H1 (cell line): Measurements from ENCODE around the gene ADK. TPM values are rescaled to one million over a fixed set of nuclear protein-coding genes. Genes with fewer than 3 reads are reported as not detected.

Experiments
- CTCF ChIA-PET: fragments of 300-600 bp; sonication (Branson Sonifier 250); formaldehyde crosslinking; loops from one replicate; lab custom pipeline; 2021; ENCODE audit not compliant: partially characterized antibody; lab: Charles Lee
- POLR2A ChIA-PET: fragments of 300-600 bp; sonication (Branson Sonifier 250); formaldehyde crosslinking; loops from one replicate; lab custom pipeline; 2021; ENCODE audit warnings: inconsistent platforms; ENCODE audit not compliant: partially characterized antibody; lab: Charles Lee
- DNase-seq, 2 experiments: peaks; one replicate each; pipeline versions ENCODE4 v3.0.0 to v3.0.0-alpha.2; 2010 to 2022; ENCODE audit warnings: low spot score in 2 of 2, low read depth in 1 of 2, mixed read lengths in 1 of 2
- FAIRE-seq: peaks from 2 replicates; lab custom pipeline; 2011; peaks lifted over from hg19 to GRCh38; lab: Jason Lieb, UNC
- H2AFZ ChIP-seq: 2 replicates; pipeline ENCODE4 v1.8.1; 2012; ENCODE audit warnings: low read length, inconsistent platforms
- H2AK5ac ChIP-seq: 2 replicates; pipeline ENCODE4 v1.6.1; 2013; ENCODE audit warnings: low read depth, low read length
- H2BK120ac ChIP-seq: replicated peaks from 2 replicates; pipeline ENCODE3; 2013; ENCODE audit warnings: low read depth, low read length, inconsistent platforms
- H2BK12ac ChIP-seq: 2 replicates; pipeline ENCODE4 v1.6.1; 2013; ENCODE audit warnings: low read depth, low read length
- H2BK15ac ChIP-seq: 2 replicates; pipeline ENCODE4 v1.6.1; 2013; ENCODE audit warnings: low read length
- H2BK20ac ChIP-seq: 2 replicates; pipeline ENCODE4 v1.6.1; 2013; ENCODE audit warnings: low read length
- H2BK5ac ChIP-seq: 2 replicates; pipeline ENCODE4 v1.6.1; 2013; ENCODE audit warnings: low read depth, low read length
- H3K14ac ChIP-seq: 2 replicates; pipeline ENCODE4 v1.6.1; 2013; ENCODE audit warnings: inconsistent platforms; ENCODE audit not compliant: insufficient read length
- H3K18ac ChIP-seq: 2 replicates; pipeline ENCODE4 v1.6.1; 2013; ENCODE audit warnings: low read length; ENCODE audit errors: extremely low read depth
- H3K23ac ChIP-seq: 2 replicates; pipeline ENCODE4 v1.6.1; 2013; ENCODE audit warnings: inconsistent platforms; ENCODE audit not compliant: insufficient read length
- H3K23me2 ChIP-seq: 2 replicates; pipeline ENCODE4 v1.6.1; 2013; ENCODE audit warnings: low read depth, low read length
- H3K27ac ChIP-seq: 2 replicates; pipeline ENCODE4 v1.6.1; 2011; ENCODE audit warnings: low read depth, low read length, inconsistent platforms
- H3K27me3 ChIP-seq, 4 experiments: replicated peaks in 1 of 4; 1 replicate in 1 of 4; 2 replicates in 3 of 4; pipeline versions ENCODE4 v1.6.1 to v1.8.1; 2011 to 2013; ENCODE audit warnings: low read length in 3 of 4, mild to moderate bottlenecking in 3 of 4, inconsistent platforms in 2 of 4, mixed read lengths in 2 of 4, moderate library complexity in 1 of 4; ENCODE audit not compliant: control insufficient read depth in 3 of 4, insufficient read depth in 3 of 4; ENCODE audit errors: extremely low read depth in 1 of 4
- H3K36me3 ChIP-seq, 4 experiments: 2 replicates each; pipeline versions ENCODE4 v1.6.1 to v1.8.1; 2011 to 2013; ENCODE audit warnings: mild to moderate bottlenecking in 4 of 4, low read length in 3 of 4, moderate library complexity in 2 of 4, control low read depth in 1 of 4, inconsistent platforms in 1 of 4; ENCODE audit not compliant: insufficient read depth in 4 of 4, control insufficient read depth in 2 of 4
- H3K4ac ChIP-seq: replicated peaks from 2 replicates; pipeline ENCODE3; 2013; ENCODE audit warnings: low read length, low read depth, mixed read lengths, inconsistent platforms; ENCODE audit not compliant: insufficient read length
- H3K4me1 ChIP-seq, 4 experiments: replicated peaks in 1 of 4; 1 replicate in 1 of 4; 2 replicates in 3 of 4; pipeline versions ENCODE4 v1.6.1 to v1.8.1; 2011 to 2013; ENCODE audit warnings: low read length in 3 of 4, inconsistent platforms in 2 of 4, mixed read lengths in 1 of 4; ENCODE audit not compliant: insufficient read depth in 4 of 4, control insufficient read depth in 3 of 4
- H3K4me2 ChIP-seq, 2 experiments: 2 replicates each; pipeline versions ENCODE4 v1.6.1 to v1.8.1; 2011 to 2013; ENCODE audit warnings: low read depth in 2 of 2, low read length in 2 of 2, control low read depth in 1 of 2, inconsistent platforms in 1 of 2, mild to moderate bottlenecking in 1 of 2; ENCODE audit not compliant: insufficient read depth in 1 of 2
- H3K4me3 ChIP-seq, 4 experiments: fragments of 200-600, 300-600 bp in 1 of 4; sonication (generic), shearing (Covaris generic), sonication (Bioruptor Twin) in 1 of 4; 2 replicates each; pipeline versions ENCODE4 v1.5.1 to v1.8.1; 2011 to 2016; ENCODE audit warnings: low read length in 4 of 4, low read depth in 3 of 4, control low read depth in 2 of 4, inconsistent platforms in 2 of 4, mild to moderate bottlenecking in 2 of 4, mixed read lengths in 1 of 4, moderate library complexity in 1 of 4; ENCODE audit not compliant: insufficient read depth in 2 of 4; ENCODE audit errors: extremely low read depth in 1 of 4
- H3K56ac ChIP-seq: replicated peaks from 2 replicates; pipeline ENCODE3; 2013; ENCODE audit warnings: low read depth, mild to moderate bottlenecking, mixed read lengths, low read length, inconsistent platforms; ENCODE audit not compliant: insufficient read length
- H3K79me1 ChIP-seq: 2 replicates; pipeline ENCODE4 v1.6.1; 2013; ENCODE audit warnings: low read depth, low read length, control low read depth
- H3K79me2 ChIP-seq, 2 experiments: 2 replicates each; pipeline versions ENCODE4 v1.6.1 to v1.8.1; 2012 to 2013; ENCODE audit warnings: low read length in 2 of 2, mild to moderate bottlenecking in 2 of 2, inconsistent platforms in 1 of 2; ENCODE audit not compliant: insufficient read depth in 2 of 2, control insufficient read depth in 1 of 2
- H3K9ac ChIP-seq, 4 experiments: replicated peaks in 1 of 4; 1 replicate in 1 of 4; 2 replicates in 3 of 4; pipeline versions ENCODE4 v1.6.1 to v1.8.1; 2011 to 2013; ENCODE audit warnings: low read depth in 3 of 4, low read length in 3 of 4, control low read depth in 2 of 4, mild to moderate bottlenecking in 2 of 4, moderate library complexity in 2 of 4, inconsistent platforms in 1 of 4; ENCODE audit errors: extremely low read depth in 1 of 4
- H3K9me3 ChIP-seq, 2 experiments: 2 replicates each; pipeline versions ENCODE4 v1.6.1 to v1.8.1; 2012 to 2013; ENCODE audit warnings: mild to moderate bottlenecking in 2 of 2, moderate library complexity in 2 of 2, control low read depth in 1 of 2, inconsistent platforms in 1 of 2, low read depth in 1 of 2, low read length in 1 of 2, mixed read lengths in 1 of 2; ENCODE audit not compliant: insufficient read depth in 2 of 2
- H4K20me1 ChIP-seq, 2 experiments: replicated peaks in 1 of 2; 2 replicates each; pipeline versions ENCODE3 to v1.8.1; 2011 to 2013; ENCODE audit warnings: inconsistent platforms in 2 of 2, low read length in 2 of 2, mild to moderate bottlenecking in 1 of 2; ENCODE audit not compliant: insufficient read depth in 2 of 2, control insufficient read depth in 1 of 2
- H4K5ac ChIP-seq: 2 replicates; pipeline ENCODE4 v1.6.1; 2013; ENCODE audit warnings: low read length, low read depth, mixed read lengths, inconsistent platforms; ENCODE audit not compliant: insufficient read length
- H4K8ac ChIP-seq: 2 replicates; pipeline ENCODE4 v1.8.0; 2013; ENCODE audit warnings: mild to moderate bottlenecking, moderate library complexity, low read length, inconsistent platforms; ENCODE audit not compliant: insufficient read depth; ENCODE audit errors: extremely low read depth
- H4K91ac ChIP-seq: replicated peaks from 2 replicates; pipeline ENCODE3; 2013; ENCODE audit warnings: low read length, mixed read lengths, inconsistent platforms; ENCODE audit not compliant: insufficient read length
- WGBS, 2 experiments: shearing (Covaris generic) in 1 of 2; methylation state at CpG; one replicate each; pipeline versions ENCODE4 v1.1.6 to v1.1.7; 2013 to 2015; ENCODE audit warnings: low lambda C conversion rate in 2 of 2, mixed read lengths in 2 of 2, inconsistent platforms in 1 of 2, low coverage in 1 of 2, missing lambda C conversion rate in 1 of 2; ENCODE audit not compliant: insufficient replicate concordance in 2 of 2, insufficient coverage in 1 of 2, insufficient read length in 1 of 2; ENCODE audit errors: extremely low coverage in 1 of 2, missing lambda C conversion rate in 1 of 2; 5-methylcytosine and 5-hydroxymethylcytosine counted together
- polyA plus RNA-seq, 7 experiments: library from polyadenylated mRNA; depleted of rRNA in 3 of 7; stranded (reverse) in 5 of 7; unstranded in 2 of 7; fragments of >200 nt in 5 of 7; fragments of 200-250 nt in 2 of 7; gene quantifications; 1 replicate in 5 of 7; 2 replicates in 1 of 7; 4 replicates in 1 of 7; pipeline versions ENCODE4 v1.2.1 to v1.2.3, GENCODE V29; 2011 to 2013; ENCODE audit warnings: missing spikeins in 2 of 7, mixed read lengths in 2 of 7
- total RNA-seq: library from RNA; stranded (reverse); fragmentation: NEBNext Ultra II Directional; extraction: Animal tissue kit (Norgen Biotek cat#: 25700); gene quantifications from 2 replicates; pipeline ENCODE4 v1.2.1, GENCODE V29; 2021

Gene ADK
- total and polyA plus RNA-seq, 2 of the 8 experiments (the other 6 are each of a cell fraction or from before 2014, with no cell fraction given) = 12.3 to 42.4 TPM

- ChIA-PET CTCF (interaction anchor here (1.0 to 1.9 kb wide), 2 partner anchors 416 to 533 kb away, joined by 3 to 4 read pairs; a partner anchor contains a TSS), POLR2A (no interaction called here)
- no peak overlapping the region for H2BK20ac ChIP-seq
- no peaks in the 10 kb centered on the region; the same call in 1 of the 2 replicates for H3K23me2 ChIP-seq
- no peaks in the 10 kb centered on the region for H3K79me1 ChIP-seq
- H3K79me2 ChIP-seq = no peaks in the 10 kb centered on the region
- H3K9me3 ChIP-seq = peaks cover 14 to 18% of the 10 kb centered on the region in 2 experiments
- WGBS, 2 experiments = 47% methylated on average over 3 of the region's 3 CpGs; no CpG with 5 or more reads in 1 of the 2 experiments
- H3K23ac ChIP-seq = no peak overlapping the region
- H3K18ac ChIP-seq = no peak overlapping the region
- H3K4me1 ChIP-seq = peaks cover 0 to 5% (median 2%) of the 10 kb centered on the region in 4 experiments; a peak in 2 of 7 replicates
- no peak overlapping the region for H3K14ac ChIP-seq
- H3K4me2 ChIP-seq = 0 out of 4 replicates have a peak overlapping the region, but pooled peaks of 1 of the 2 experiments have one; percentile 12
- no peak overlapping the region for H2AK5ac ChIP-seq
- H3K36me3 ChIP-seq = peaks cover 0 to 8% (median 0%) of the 10 kb centered on the region in 4 experiments; a peak in 1 of 8 replicates
- FAIRE-seq = peak; percentile 24
- H3K27me3 ChIP-seq = no peaks in the 10 kb centered on the region
- peak in 1 of 2 experiments; percentile 21 for DNase-seq
- H2BK120ac ChIP-seq = no peak overlapping the region
- H2BK12ac ChIP-seq = no peak overlapping the region
- H3K9ac ChIP-seq = no peak overlapping the region
- H4K5ac ChIP-seq = no peak overlapping the region
- no peak overlapping the region for H2BK5ac ChIP-seq
- no peak overlapping the region for H3K4ac ChIP-seq
- no peak overlapping the region for H4K8ac ChIP-seq
- no peak overlapping the region for H2BK15ac ChIP-seq
- no peak overlapping the region for H4K91ac ChIP-seq
- H3K4me3 ChIP-seq = peak overlapping the region in 1 of 4 experiments; percentile 25; a peak in 2 of 8 replicates
- H3K56ac ChIP-seq = no peak overlapping the region
- no peaks in the 10 kb centered on the region for H4K20me1 ChIP-seq
- H3K27ac ChIP-seq = no peak overlapping the region
- no peak overlapping the region for H2AFZ ChIP-seq
Measured at GRCh38 chr10:74575191-74575720, 424.2 kb downstream of the ADK start.
